WTC11 (cell line): Measurements from ENCODE around the gene LENG1. TPM values are rescaled to one million over a fixed set of nuclear protein-coding genes. Genes with fewer than 3 reads are reported as not detected.

ENCODE experiments used
- ATAC-seq: fragments of 200-7000 bp; cut with Tn5 transposase; 2 replicates; pipeline ENCODE4 v1.10.0; 2021; ENCODE audit warnings: mild to moderate bottlenecking, moderate library complexity
- CTCF ChIA-PET: fragments of 300-600 bp; sonication (Branson Sonifier 250); formaldehyde crosslinking; loops from one replicate; lab custom pipeline; 2021; ENCODE audit warnings: antibody characterized with exemption; lab: Charles Lee
- POLR2A ChIA-PET: fragments of 350-600 bp; sonication (Branson Sonifier 250); formaldehyde crosslinking; loops from one replicate; lab custom pipeline; 2021; ENCODE audit warnings: antibody characterized with exemption; lab: Charles Lee
- DNase-seq: peaks from one replicate; pipeline ENCODE4 v3.0.0; 2021; ENCODE audit warnings: low spot score
- H3K27ac Mint-ChIP-seq: 2 replicates; pipeline ENCODE4 v1.8.0; 2021; ENCODE audit warnings: mixed read lengths
- H3K27me3 Mint-ChIP-seq: 2 replicates; pipeline ENCODE4 v1.8.0; 2021; ENCODE audit warnings: low read depth, mild to moderate bottlenecking, moderate library complexity, mixed read lengths
- H3K36me3 Mint-ChIP-seq: 2 replicates; pipeline ENCODE4 v1.8.0; 2021; ENCODE audit warnings: mixed read lengths
- H3K4me1 Mint-ChIP-seq: 2 replicates; pipeline ENCODE4 v1.8.0; 2022; ENCODE audit warnings: mixed read lengths
- H3K4me3 Mint-ChIP-seq: 2 replicates; pipeline ENCODE4 v1.8.0; 2021; ENCODE audit warnings: mild to moderate bottlenecking, moderate library complexity, mixed read lengths
- H3K9me3 Mint-ChIP-seq: 2 replicates; pipeline ENCODE4 v1.8.0; 2021; ENCODE audit warnings: mixed read lengths
- CREM ChIP-seq: sonication (generic); formaldehyde crosslinking; IDR thresholded peaks from 2 replicates; pipeline ENCODE4 v1.8.1; 2022; ENCODE audit warnings: mild to moderate bottlenecking, missing genetic modification reagents, moderate library complexity
- ELF4 ChIP-seq: sonication (generic); formaldehyde crosslinking; IDR thresholded peaks from 2 replicates; pipeline ENCODE4 v1.8.1; 2022; ENCODE audit warnings: low read depth, mild to moderate bottlenecking, moderate library complexity, missing genetic modification reagents
- EMX1 ChIP-seq: fragments of 250-450 bp; sonication (Bioruptor Pico); IDR thresholded peaks from 2 replicates; pipeline ENCODE4 v1.8.0; 2021; ENCODE audit warnings: mild to moderate bottlenecking
- HMGA2 ChIP-seq: fragments of 250-450 bp; sonication (Bioruptor Pico); IDR thresholded peaks from 2 replicates; pipeline ENCODE4 v1.4.0; 2021; ENCODE audit warnings: mild to moderate bottlenecking, moderate library complexity
- IRF2 ChIP-seq: sonication (generic); formaldehyde crosslinking; IDR thresholded peaks from 2 replicates; pipeline ENCODE4 v1.8.0; 2022; ENCODE audit warnings: low read depth, missing genetic modification reagents, borderline replicate concordance
- MXD4 ChIP-seq: fragments of 250-450 bp; sonication (Bioruptor Pico); IDR thresholded peaks from 2 replicates; pipeline ENCODE4 v1.8.0; 2021; ENCODE audit warnings: mild to moderate bottlenecking, moderate library complexity, borderline replicate concordance
- NR2C2 ChIP-seq: sonication (generic); formaldehyde crosslinking; IDR thresholded peaks from 2 replicates; pipeline ENCODE4 v1.8.0; 2022; ENCODE audit warnings: mild to moderate bottlenecking, missing genetic modification reagents
- SMAD3 ChIP-seq: sonication (generic); formaldehyde crosslinking; IDR thresholded peaks from 2 replicates; pipeline ENCODE4 v1.8.0; 2022; ENCODE audit warnings: missing genetic modification reagents, mild to moderate bottlenecking, borderline replicate concordance
- SMAD4 ChIP-seq: sonication (generic); formaldehyde crosslinking; IDR thresholded peaks from 2 replicates; pipeline ENCODE4 v1.8.0; 2022; ENCODE audit warnings: mild to moderate bottlenecking, missing genetic modification reagents
- TEAD1 ChIP-seq: sonication (generic); formaldehyde crosslinking; IDR thresholded peaks from 2 replicates; pipeline ENCODE4 v1.8.0; 2022; ENCODE audit warnings: mild to moderate bottlenecking, missing genetic modification reagents
- ZNF317 ChIP-seq: sonication (generic); formaldehyde crosslinking; IDR thresholded peaks from 2 replicates; pipeline ENCODE4 v1.8.1; 2023; ENCODE audit warnings: low read depth, mild to moderate bottlenecking, moderate library complexity, missing genetic modification reagents, borderline replicate concordance
- total RNA-seq: library from RNA; stranded (reverse); gene quantifications from 3 replicates; pipeline ENCODE4 v1.2.3, GENCODE V29; 2021
- TF ChIP-seq, protein P1 (sequence below): sonication (generic); formaldehyde crosslinking; IDR thresholded peaks from 2 replicates; pipeline ENCODE4 v1.8.1; 2023; ENCODE audit warnings: mild to moderate bottlenecking, missing genetic modification reagents, borderline replicate concordance
- TF ChIP-seq, protein P2 (sequence below): sonication (generic); formaldehyde crosslinking; IDR thresholded peaks from 2 replicates; pipeline ENCODE4 v1.8.0; 2022; ENCODE audit warnings: missing genetic modification reagents
- TF ChIP-seq, protein P3 (sequence below): fragments of 250-450 bp; sonication (Bioruptor Pico); IDR thresholded peaks from 2 replicates; pipeline ENCODE4 v1.9.0; 2021; ENCODE audit warnings: mild to moderate bottlenecking
- TF ChIP-seq, protein P4 (sequence below): sonication (generic); formaldehyde crosslinking; IDR thresholded peaks from 2 replicates; pipeline ENCODE4 v1.8.0; 2022; ENCODE audit warnings: mild to moderate bottlenecking, missing genetic modification reagents
- TF ChIP-seq, protein P5 (sequence below): fragments of 200-600 bp; IDR thresholded peaks from 2 replicates; pipeline ENCODE4 v1.8.0; 2022; ENCODE audit warnings: antibody characterized with exemption

The LENG1 gene
- total RNA-seq, 1 experiment from 2014 or later = 4.9 TPM

DNA sequence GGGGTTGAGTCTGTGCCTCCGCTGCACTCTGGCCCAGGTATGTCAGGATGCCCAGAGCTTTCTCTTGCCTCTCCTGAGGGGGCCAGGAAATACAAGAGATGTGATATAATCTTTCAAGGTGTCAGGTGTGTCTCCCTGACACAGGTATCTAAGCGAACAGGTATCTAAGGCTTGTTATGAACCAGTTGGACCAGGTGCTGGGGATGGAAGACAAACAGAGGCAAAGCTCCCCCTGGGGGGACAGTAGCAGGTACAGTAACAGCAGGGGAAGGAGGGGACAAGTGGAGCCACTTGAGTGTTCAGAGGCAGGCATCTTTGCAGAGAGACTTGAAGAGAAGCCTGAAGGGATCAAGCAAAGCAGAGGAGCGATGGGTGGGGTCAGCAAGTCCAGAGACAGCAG, 2.6 kb downstream of the LENG1 start:
- POLR2A ChIA-PET = no interaction called here
- CTCF ChIA-PET = interaction anchor here (0.6 kb wide), 1 partner anchor 304 kb away, joined by 3 read pairs; no protein-coding TSS in a partner anchor
- DNase-seq (no peak), ATAC-seq (no peak)
- peaks cover 19% of the 10 kb centered on the region for H3K4me1 Mint-ChIP-seq
- peaks cover 38% of the 10 kb centered on the region for H3K36me3 Mint-ChIP-seq
- H3K4me3 Mint-ChIP-seq = no peak overlapping the region
- no peak overlapping the region for H3K27ac Mint-ChIP-seq
- no peaks in the 10 kb centered on the region for H3K9me3 Mint-ChIP-seq
- TF ChIP-seq SMAD4 (CRISPR knock-in tag) (no peak), ELF4 (CRISPR knock-in tag) (no peak), CREM (CRISPR knock-in tag) (no peak), SMAD3 (CRISPR knock-in tag) (no peak), EMX1 (CRISPR knock-in tag) (no peak), IRF2 (no peak)
- TF ChIP-seq, protein P1, sequence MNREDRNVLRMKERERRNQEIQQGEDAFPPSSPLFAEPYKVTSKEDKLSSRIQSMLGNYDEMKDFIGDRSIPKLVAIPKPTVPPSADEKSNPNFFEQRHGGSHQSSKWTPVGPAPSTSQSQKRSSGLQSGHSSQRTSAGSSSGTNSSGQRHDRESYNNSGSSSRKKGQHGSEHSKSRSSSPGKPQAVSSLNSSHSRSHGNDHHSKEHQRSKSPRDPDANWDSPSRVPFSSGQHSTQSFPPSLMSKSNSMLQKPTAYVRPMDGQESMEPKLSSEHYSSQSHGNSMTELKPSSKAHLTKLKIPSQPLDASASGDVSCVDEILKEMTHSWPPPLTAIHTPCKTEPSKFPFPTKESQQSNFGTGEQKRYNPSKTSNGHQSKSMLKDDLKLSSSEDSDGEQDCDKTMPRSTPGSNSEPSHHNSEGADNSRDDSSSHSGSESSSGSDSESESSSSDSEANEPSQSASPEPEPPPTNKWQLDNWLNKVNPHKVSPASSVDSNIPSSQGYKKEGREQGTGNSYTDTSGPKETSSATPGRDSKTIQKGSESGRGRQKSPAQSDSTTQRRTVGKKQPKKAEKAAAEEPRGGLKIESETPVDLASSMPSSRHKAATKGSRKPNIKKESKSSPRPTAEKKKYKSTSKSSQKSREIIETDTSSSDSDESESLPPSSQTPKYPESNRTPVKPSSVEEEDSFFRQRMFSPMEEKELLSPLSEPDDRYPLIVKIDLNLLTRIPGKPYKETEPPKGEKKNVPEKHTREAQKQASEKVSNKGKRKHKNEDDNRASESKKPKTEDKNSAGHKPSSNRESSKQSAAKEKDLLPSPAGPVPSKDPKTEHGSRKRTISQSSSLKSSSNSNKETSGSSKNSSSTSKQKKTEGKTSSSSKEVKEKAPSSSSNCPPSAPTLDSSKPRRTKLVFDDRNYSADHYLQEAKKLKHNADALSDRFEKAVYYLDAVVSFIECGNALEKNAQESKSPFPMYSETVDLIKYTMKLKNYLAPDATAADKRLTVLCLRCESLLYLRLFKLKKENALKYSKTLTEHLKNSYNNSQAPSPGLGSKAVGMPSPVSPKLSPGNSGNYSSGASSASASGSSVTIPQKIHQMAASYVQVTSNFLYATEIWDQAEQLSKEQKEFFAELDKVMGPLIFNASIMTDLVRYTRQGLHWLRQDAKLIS (CRISPR knock-in tag) = no peak
- TF ChIP-seq, protein P2, sequence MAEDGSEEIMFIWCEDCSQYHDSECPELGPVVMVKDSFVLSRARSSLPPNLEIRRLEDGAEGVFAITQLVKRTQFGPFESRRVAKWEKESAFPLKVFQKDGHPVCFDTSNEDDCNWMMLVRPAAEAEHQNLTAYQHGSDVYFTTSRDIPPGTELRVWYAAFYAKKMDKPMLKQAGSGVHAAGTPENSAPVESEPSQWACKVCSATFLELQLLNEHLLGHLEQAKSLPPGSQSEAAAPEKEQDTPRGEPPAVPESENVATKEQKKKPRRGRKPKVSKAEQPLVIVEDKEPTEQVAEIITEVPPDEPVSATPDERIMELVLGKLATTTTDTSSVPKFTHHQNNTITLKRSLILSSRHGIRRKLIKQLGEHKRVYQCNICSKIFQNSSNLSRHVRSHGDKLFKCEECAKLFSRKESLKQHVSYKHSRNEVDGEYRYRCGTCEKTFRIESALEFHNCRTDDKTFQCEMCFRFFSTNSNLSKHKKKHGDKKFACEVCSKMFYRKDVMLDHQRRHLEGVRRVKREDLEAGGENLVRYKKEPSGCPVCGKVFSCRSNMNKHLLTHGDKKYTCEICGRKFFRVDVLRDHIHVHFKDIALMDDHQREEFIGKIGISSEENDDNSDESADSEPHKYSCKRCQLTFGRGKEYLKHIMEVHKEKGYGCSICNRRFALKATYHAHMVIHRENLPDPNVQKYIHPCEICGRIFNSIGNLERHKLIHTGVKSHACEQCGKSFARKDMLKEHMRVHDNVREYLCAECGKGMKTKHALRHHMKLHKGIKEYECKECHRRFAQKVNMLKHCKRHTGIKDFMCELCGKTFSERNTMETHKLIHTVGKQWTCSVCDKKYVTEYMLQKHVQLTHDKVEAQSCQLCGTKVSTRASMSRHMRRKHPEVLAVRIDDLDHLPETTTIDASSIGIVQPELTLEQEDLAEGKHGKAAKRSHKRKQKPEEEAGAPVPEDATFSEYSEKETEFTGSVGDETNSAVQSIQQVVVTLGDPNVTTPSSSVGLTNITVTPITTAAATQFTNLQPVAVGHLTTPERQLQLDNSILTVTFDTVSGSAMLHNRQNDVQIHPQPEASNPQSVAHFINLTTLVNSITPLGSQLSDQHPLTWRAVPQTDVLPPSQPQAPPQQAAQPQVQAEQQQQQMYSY = no peak
- TF ChIP-seq, protein P3, sequence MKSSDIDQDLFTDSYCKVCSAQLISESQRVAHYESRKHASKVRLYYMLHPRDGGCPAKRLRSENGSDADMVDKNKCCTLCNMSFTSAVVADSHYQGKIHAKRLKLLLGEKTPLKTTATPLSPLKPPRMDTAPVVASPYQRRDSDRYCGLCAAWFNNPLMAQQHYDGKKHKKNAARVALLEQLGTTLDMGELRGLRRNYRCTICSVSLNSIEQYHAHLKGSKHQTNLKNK (CRISPR knock-in tag) = no peak
- no peaks in the 10 kb centered on the region; the same call in 1 of the 2 replicates for H3K27me3 Mint-ChIP-seq

DNA sequence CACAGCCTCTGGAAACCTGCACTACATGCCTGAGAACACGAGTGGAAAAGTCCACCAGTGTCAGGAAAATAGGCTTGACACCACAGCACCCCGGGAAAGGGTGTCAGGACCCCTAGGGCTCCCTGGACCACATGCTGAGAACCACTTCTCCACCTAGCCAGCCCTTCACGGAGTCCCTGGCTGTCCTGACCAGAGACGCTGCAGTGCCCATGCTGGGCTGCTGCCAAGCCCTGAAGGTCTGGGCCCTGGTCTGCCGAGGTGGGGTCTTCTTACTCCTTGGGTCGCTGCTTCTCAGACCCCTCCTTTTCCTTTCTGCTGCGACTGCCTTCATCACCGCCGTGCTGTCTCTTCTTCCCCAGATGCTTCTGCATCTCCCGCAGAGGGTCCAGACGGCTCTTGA, 3.0 kb downstream of the LENG1 start:
- Mint-ChIP-seq H3K36me3 (peaks cover 42% of the 10 kb centered on the region), H3K9me3 (no peaks in the 10 kb centered on the region), H3K4me3 (no peak overlapping the region), H3K27ac (no peak overlapping the region), H3K4me1 (peaks cover 16% of the 10 kb centered on the region), H3K27me3 (no peaks in the 10 kb centered on the region; the same call in 1 of the 2 replicates)
- CTCF ChIA-PET = interaction anchor here (0.6 to 1.4 kb wide), 3 partner anchors 19 to 363 kb away, joined by 3 to 7 read pairs (median 3); partner anchors contain the start of gene CNOT3
- TF ChIP-seq, protein P4, sequence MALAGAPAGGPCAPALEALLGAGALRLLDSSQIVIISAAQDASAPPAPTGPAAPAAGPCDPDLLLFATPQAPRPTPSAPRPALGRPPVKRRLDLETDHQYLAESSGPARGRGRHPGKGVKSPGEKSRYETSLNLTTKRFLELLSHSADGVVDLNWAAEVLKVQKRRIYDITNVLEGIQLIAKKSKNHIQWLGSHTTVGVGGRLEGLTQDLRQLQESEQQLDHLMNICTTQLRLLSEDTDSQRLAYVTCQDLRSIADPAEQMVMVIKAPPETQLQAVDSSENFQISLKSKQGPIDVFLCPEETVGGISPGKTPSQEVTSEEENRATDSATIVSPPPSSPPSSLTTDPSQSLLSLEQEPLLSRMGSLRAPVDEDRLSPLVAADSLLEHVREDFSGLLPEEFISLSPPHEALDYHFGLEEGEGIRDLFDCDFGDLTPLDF (CRISPR knock-in tag) = no peak
- no peak for TF ChIP-seq MXD4 (CRISPR knock-in tag)
- TF ChIP-seq HMGA2 (CRISPR knock-in tag) = no peak
- TF ChIP-seq ZNF317 (CRISPR knock-in tag) = no peak
- TF ChIP-seq NR2C2 (CRISPR knock-in tag) = no peak
- TF ChIP-seq, protein P5, sequence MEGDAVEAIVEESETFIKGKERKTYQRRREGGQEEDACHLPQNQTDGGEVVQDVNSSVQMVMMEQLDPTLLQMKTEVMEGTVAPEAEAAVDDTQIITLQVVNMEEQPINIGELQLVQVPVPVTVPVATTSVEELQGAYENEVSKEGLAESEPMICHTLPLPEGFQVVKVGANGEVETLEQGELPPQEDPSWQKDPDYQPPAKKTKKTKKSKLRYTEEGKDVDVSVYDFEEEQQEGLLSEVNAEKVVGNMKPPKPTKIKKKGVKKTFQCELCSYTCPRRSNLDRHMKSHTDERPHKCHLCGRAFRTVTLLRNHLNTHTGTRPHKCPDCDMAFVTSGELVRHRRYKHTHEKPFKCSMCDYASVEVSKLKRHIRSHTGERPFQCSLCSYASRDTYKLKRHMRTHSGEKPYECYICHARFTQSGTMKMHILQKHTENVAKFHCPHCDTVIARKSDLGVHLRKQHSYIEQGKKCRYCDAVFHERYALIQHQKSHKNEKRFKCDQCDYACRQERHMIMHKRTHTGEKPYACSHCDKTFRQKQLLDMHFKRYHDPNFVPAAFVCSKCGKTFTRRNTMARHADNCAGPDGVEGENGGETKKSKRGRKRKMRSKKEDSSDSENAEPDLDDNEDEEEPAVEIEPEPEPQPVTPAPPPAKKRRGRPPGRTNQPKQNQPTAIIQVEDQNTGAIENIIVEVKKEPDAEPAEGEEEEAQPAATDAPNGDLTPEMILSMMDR = no peak
- no peak for TF ChIP-seq TEAD1
- ATAC-seq (no peak), DNase-seq (no peak)
- POLR2A ChIA-PET = interaction anchor here (0.9 to 1.3 kb wide), 2 partner anchors 9 to 20 kb away, joined by 3 to 5 read pairs; partner anchors contain the start of gene CNOT3
